Body of pancreas (tissue), 4 donors: ENCODE data around the gene C2orf76. TPM values are rescaled to one million over a fixed set of nuclear protein-coding genes. Genes with fewer than 3 reads are reported as not detected.
"Not testable (repeated sequence)": the region's sequence is repeated elsewhere in the genome, so short reads cannot be mapped to it uniquely, and the experiment has no call there.

Source experiments
- ATAC-seq: fragments of 150-250 bp; one replicate; pipeline ENCODE4 v1.9.1; 2016
- DNase-seq, 4 donors: peaks; one replicate each; pipeline ENCODE4 v3.0.0-alpha.2; 2019
- H3K27ac ChIP-seq, 4 donors: fragments of 200-600 bp; sonication (generic); 1 replicate in 3 of 4; 2 replicates in 1 of 4; pipeline versions ENCODE4 v1.5.1 to v1.6.1; 2016 to 2019; ENCODE audit warnings: mild to moderate bottlenecking in 1 of 4, mixed read lengths in 1 of 4, moderate library complexity in 1 of 4
- H3K27me3 ChIP-seq, 2 donors: fragments of 200-600 bp; sonication (generic); one replicate each; pipeline ENCODE4 v1.6.0; 2016; ENCODE audit warnings: mild to moderate bottlenecking in 1 of 2
- H3K36me3 ChIP-seq, 2 donors: fragments of 200-600 bp; sonication (generic); replicated peaks in 1 of 2; 2 replicates each; pipeline ENCODE4 v1.5.1; 2016; ENCODE audit warnings: low read depth in 2 of 2; ENCODE audit not compliant: insufficient read depth in 1 of 2
- H3K4me1 ChIP-seq: fragments of 200-600 bp; sonication (generic); one replicate; pipeline ENCODE4 v1.6.0; 2016
- H3K4me3 ChIP-seq, 2 donors: fragments of 200-600 bp; sonication (generic); 1 replicate in 1 of 2; 2 replicates in 1 of 2; pipeline ENCODE4 v1.5.1; 2016 to 2019
- H3K9me3 ChIP-seq, 3 donors: fragments of 200-600 bp; sonication (generic); 1 replicate in 2 of 3; 2 replicates in 1 of 3; pipeline ENCODE4 v1.5.1; 2016
- CTCF ChIP-seq, 7 experiments: fragments of 450-650 bp in 4 of 7; fragments of 200-600 bp in 3 of 7; sonication (generic) in 3 of 7; IDR thresholded peaks; one replicate each; pipeline ENCODE4 v1.5.1; 2016 to 2019; ENCODE audit warnings: antibody characterized with exemption in 7 of 7
- POLR2A ChIP-seq, 3 donors: fragments of 450-650 bp; IDR thresholded peaks; one replicate each; pipeline ENCODE4 v1.6.1; 2016; ENCODE audit warnings: antibody characterized with exemption in 3 of 3, mild to moderate bottlenecking in 2 of 3
- WGBS, 2 donors: methylation state at CpG; one replicate each; pipeline ENCODE4 v1.1.5; 2017; 5-methylcytosine and 5-hydroxymethylcytosine counted together
- intact Hi-C: fragments of 100-400 bp; cut with DNase I; formaldehyde crosslinking; loops from one replicate; pipeline ENCODE4 v1.15.1; 2023
- total RNA-seq, 2 donors: library from RNA; depleted of rRNA; stranded (reverse); fragments of >200 nt; gene quantifications; one replicate each; pipeline ENCODE4 v1.1.0, GENCODE V29; 2016

Gene C2orf76
- total RNA-seq, 2 donors from 2014 or later: 12.5 to 52.4 TPM

GRCh38 chr2:119377993-119378345 is 11.3 kb upstream of the C2orf76 start:
- H3K4me3 ChIP-seq: no peak overlapping the region
- H3K27me3 ChIP-seq: no peaks in the 10 kb centered on the region
- 50 to 54% methylated on average over 5 of the region's 5 CpGs for WGBS, 2 donors
- TF ChIP-seq CTCF (IDR thresholded peaks at IDR 0.05): no peak
- no peak for TF ChIP-seq POLR2A (IDR thresholded peaks at IDR 0.05)
- ATAC-seq (no peak), DNase-seq (no peak)
- H3K9me3 ChIP-seq: peaks cover 0 to 5% (median 0%) of the 10 kb centered on the region in 3 donors
- peaks cover 2% of the 10 kb centered on the region for H3K4me1 ChIP-seq
- intact Hi-C loops: no loop called here
- peaks cover 5 to 6% of the 10 kb centered on the region in 2 donors for H3K36me3 ChIP-seq
- H3K27ac ChIP-seq: no peak overlapping the region

- Histone ChIP-seq H3K9me3 (peaks cover 0 to 5% (median 0%) of the 10 kb centered on the region in 3 donors), H3K27me3 (no peaks in the 10 kb centered on the region), H3K4me3 (no peak overlapping the region), H3K4me1 (no peaks in the 10 kb centered on the region), H3K36me3 (peaks cover 5 to 12% of the 10 kb centered on the region in 2 donors), H3K27ac (no peak overlapping the region)
- no peak for ATAC-seq
- no peak for TF ChIP-seq POLR2A (IDR thresholded peaks at IDR 0.05)
- TF ChIP-seq CTCF (IDR thresholded peaks at IDR 0.05): no peak
- 91 to 96% methylated on average over 7 of the region's 7 CpGs for WGBS, 2 donors
- DNase-seq: no peak
- intact Hi-C loops: no loop called here
Measured at GRCh38 chr2:119377294-119377992, 10.8 kb upstream of the C2orf76 start.

- intact Hi-C loops: no loop called here
- peaks cover 0 to 5% (median 0%) of the 10 kb centered on the region in 3 donors for H3K9me3 ChIP-seq
- H3K4me1 ChIP-seq: no peaks in the 10 kb centered on the region
- ATAC-seq (no peak), DNase-seq (no peak)
- no peak overlapping the region for H3K4me3 ChIP-seq
- no peaks in the 10 kb centered on the region for H3K27me3 ChIP-seq
- no peak for TF ChIP-seq CTCF (IDR thresholded peaks at IDR 0.05)
- no peak for TF ChIP-seq POLR2A (IDR thresholded peaks at IDR 0.05)
- H3K27ac ChIP-seq: no peak overlapping the region
- WGBS, 2 donors: 72 to 96% methylated on average over 3 to 5 of the region's 5 CpGs
- H3K36me3 ChIP-seq: peaks cover 5 to 15% of the 10 kb centered on the region in 2 donors
Measured at GRCh38 chr2:119376810-119377209, 10.2 kb upstream of the C2orf76 start.

- H3K36me3 ChIP-seq: peaks cover 7 to 15% of the 10 kb centered on the region in 2 donors
- DNase-seq, H3K27me3 ChIP-seq, H3K4me3 ChIP-seq, H3K4me1 ChIP-seq, ATAC-seq, intact Hi-C loops, H3K9me3 ChIP-seq, H3K27ac ChIP-seq: not testable (repeated sequence)
- WGBS, 2 donors: 81 to 86% methylated on average over 6 of the region's 6 CpGs
Measured at GRCh38 chr2:119376406-119376805, 9.8 kb upstream of the C2orf76 start.

GRCh38 chr2:119373907-119374745 is 7.5 kb upstream of the C2orf76 start:
- 95 to 98% methylated on average over 5 of the region's 5 CpGs for WGBS, 2 donors
- ATAC-seq, H3K9me3 ChIP-seq, H3K27ac ChIP-seq, H3K27me3 ChIP-seq, DNase-seq, intact Hi-C loops, H3K4me3 ChIP-seq, H3K4me1 ChIP-seq: not testable (repeated sequence)
- H3K36me3 ChIP-seq: peaks cover 15% of the 10 kb centered on the region in 2 donors
